IMR-90 (cell line): ENCODE data around the gene MAN2A1.

ENCODE experiments used
- CEBPB ChIP-seq: IDR thresholded peaks from 2 replicates; pipeline ENCODE4 v1.6.1; 2012; ENCODE audit warnings: low read depth, low read length, improper control_type of control experiment
- CTCF ChIP-seq: conservative IDR thresholded peaks from 2 replicates; pipeline ENCODE4 v1.5.1; 2012; ENCODE audit warnings: mild to moderate bottlenecking, low read depth, low read length, improper control_type of control experiment
- POLR2A ChIP-seq: IDR thresholded peaks from 2 replicates; pipeline ENCODE4 v1.6.1; 2012; ENCODE audit warnings: mild to moderate bottlenecking, low read depth, low read length
- RCOR1 ChIP-seq: IDR thresholded peaks from 2 replicates; pipeline ENCODE4 v1.6.1; 2012; ENCODE audit warnings: mild to moderate bottlenecking, low read length, improper control_type of control experiment; ENCODE audit not compliant: insufficient replicate concordance

GRCh38 chr5:109816732-109817131 lies 127.0 kb downstream of the MAN2A1 start:
- TF ChIP-seq CTCF (no peak), CEBPB (no peak), RCOR1 (no peak), POLR2A (no peak)
